Measurements from ENCODE around the gene TSKU.
A peak's percentile ranks its signal among the peaks of the same experiment; 100 is the strongest.
"Not testable (repeated sequence)": the region's sequence is repeated elsewhere in the genome, so short reads cannot be mapped to it uniquely, and the experiment has no call there.

TSKU gene

GRCh38 chr11:76801736-76802135 lies 18.6 kb downstream of the TSKU start:
- no peak for DNase-seq (ENCODE audit: low read depth)

GRCh38 chr11:76802151-76802550 lies 19.0 kb downstream of the TSKU start:
- no peak for DNase-seq (ENCODE audit: low read depth)

- DNase-seq (ENCODE audit: low read depth) = no peak
Measured at GRCh38 chr11:76802621-76803020, 19.5 kb downstream of the TSKU start.

- no peak for DNase-seq (ENCODE audit: low read depth)
Measured at GRCh38 chr11:76803023-76803422, 19.9 kb downstream of the TSKU start.

- DNase-seq (ENCODE audit: low read depth) = no peak
Measured at GRCh38 chr11:76803811-76804600, 20.9 kb downstream of the TSKU start.

- DNase-seq (ENCODE audit: low read depth) = no peak
Measured at GRCh38 chr11:76805206-76805913, 22.2 kb downstream of the TSKU start.

- no peak for DNase-seq (ENCODE audit: low read depth)
Measured at GRCh38 chr11:76806131-76806530, 23.0 kb downstream of the TSKU start.

- DNase-seq (ENCODE audit: low read depth) = no peak
Measured at GRCh38 chr11:76806608-76807205, 23.6 kb downstream of the TSKU start.

- DNase-seq (ENCODE audit: low read depth) = peak; percentile 46
Measured at GRCh38 chr11:76807206-76807875, 24.2 kb downstream of the TSKU start.

GRCh38 chr11:76808171-76808570 lies 25.0 kb downstream of the TSKU start:
- DNase-seq (ENCODE audit: low read depth) = no peak

GRCh38 chr11:76808996-76809395 lies 25.8 kb downstream of the TSKU start:
- no peak for DNase-seq (ENCODE audit: low read depth)

GRCh38 chr11:76810151-76810853 lies 27.1 kb downstream of the TSKU start:
- no peak for DNase-seq (ENCODE audit: low read depth)

GRCh38 chr11:76811259-76811658 lies 28.1 kb downstream of the TSKU start:
- no peak for DNase-seq (ENCODE audit: low read depth)

- DNase-seq (ENCODE audit: low read depth) = no peak
Measured at GRCh38 chr11:76814414-76814813, 31.3 kb downstream of the TSKU start.

- DNase-seq (ENCODE audit: low read depth) = not testable (repeated sequence)
Measured at GRCh38 chr11:76815678-76816077, 32.5 kb downstream of the TSKU start.

- DNase-seq (ENCODE audit: low read depth) = no peak
Measured at GRCh38 chr11:76820184-76820566, 37.0 kb downstream of the TSKU start.

GRCh38 chr11:76821396-76821795 lies 38.2 kb downstream of the TSKU start:
- DNase-seq (ENCODE audit: low read depth) = not testable (repeated sequence)

- DNase-seq (ENCODE audit: low read depth) = no peak
Measured at GRCh38 chr11:76822406-76822805, 39.2 kb downstream of the TSKU start.

GRCh38 chr11:76823481-76824028 lies 40.4 kb downstream of the TSKU start:
- no peak for DNase-seq (ENCODE audit: low read depth)

GRCh38 chr11:76824083-76824939 lies 41.2 kb downstream of the TSKU start:
- no peak for DNase-seq (ENCODE audit: low read depth)

All from activated T-helper 9 cell treated with anti-CD3 and anti-CD28 coated beads, Interleukin-2, amount 50 U/mL, for 16 hours (primary cell).